ENCODE measurements around the gene PFN1. TPM values are rescaled to one million over a fixed set of nuclear protein-coding genes. Genes with fewer than 3 reads are reported as not detected.

PFN1 gene
- total and polyA plus RNA-seq, 10 of the 15 experiments (the other 5 are each of a cell fraction or from before 2014, with no cell fraction given) = 154 to 3,892 (median 1,918) TPM

GRCh38 chr17:4982305-4982704, 34.0 kb upstream of the PFN1 start:
- no peak overlapping the region for H3K27ac ChIP-seq (ENCODE audit: control insufficient read depth, insufficient read depth)
- peaks cover 11% of the 10 kb centered on the region for H3K79me2 ChIP-seq (ENCODE audit: control insufficient read depth, insufficient read depth, low read length)
- ChIA-PET POLR2A (no interaction called here), RAD21 (ENCODE audit: unreplicated experiment) (no interaction called here), CTCF (interaction anchor here (0.9 to 1.5 kb wide), 3 partner anchors 12 to 81 kb away, joined by 4 to 6 read pairs (median 4); no protein-coding TSS in a partner anchor), SMC1A (ENCODE audit: uncharacterized antibody, unreplicated experiment) (no interaction called here)
- intact Hi-C loops (cut with micrococcal nuclease; ENCODE audit: unreplicated experiment) = no loop called here
- H3K4me1 ChIP-seq (ENCODE audit: control insufficient read depth, insufficient read depth, low read length) = peaks cover 17% of the 10 kb centered on the region
- ATAC-seq = no peak
- TF ChIP-seq, protein P1, sequence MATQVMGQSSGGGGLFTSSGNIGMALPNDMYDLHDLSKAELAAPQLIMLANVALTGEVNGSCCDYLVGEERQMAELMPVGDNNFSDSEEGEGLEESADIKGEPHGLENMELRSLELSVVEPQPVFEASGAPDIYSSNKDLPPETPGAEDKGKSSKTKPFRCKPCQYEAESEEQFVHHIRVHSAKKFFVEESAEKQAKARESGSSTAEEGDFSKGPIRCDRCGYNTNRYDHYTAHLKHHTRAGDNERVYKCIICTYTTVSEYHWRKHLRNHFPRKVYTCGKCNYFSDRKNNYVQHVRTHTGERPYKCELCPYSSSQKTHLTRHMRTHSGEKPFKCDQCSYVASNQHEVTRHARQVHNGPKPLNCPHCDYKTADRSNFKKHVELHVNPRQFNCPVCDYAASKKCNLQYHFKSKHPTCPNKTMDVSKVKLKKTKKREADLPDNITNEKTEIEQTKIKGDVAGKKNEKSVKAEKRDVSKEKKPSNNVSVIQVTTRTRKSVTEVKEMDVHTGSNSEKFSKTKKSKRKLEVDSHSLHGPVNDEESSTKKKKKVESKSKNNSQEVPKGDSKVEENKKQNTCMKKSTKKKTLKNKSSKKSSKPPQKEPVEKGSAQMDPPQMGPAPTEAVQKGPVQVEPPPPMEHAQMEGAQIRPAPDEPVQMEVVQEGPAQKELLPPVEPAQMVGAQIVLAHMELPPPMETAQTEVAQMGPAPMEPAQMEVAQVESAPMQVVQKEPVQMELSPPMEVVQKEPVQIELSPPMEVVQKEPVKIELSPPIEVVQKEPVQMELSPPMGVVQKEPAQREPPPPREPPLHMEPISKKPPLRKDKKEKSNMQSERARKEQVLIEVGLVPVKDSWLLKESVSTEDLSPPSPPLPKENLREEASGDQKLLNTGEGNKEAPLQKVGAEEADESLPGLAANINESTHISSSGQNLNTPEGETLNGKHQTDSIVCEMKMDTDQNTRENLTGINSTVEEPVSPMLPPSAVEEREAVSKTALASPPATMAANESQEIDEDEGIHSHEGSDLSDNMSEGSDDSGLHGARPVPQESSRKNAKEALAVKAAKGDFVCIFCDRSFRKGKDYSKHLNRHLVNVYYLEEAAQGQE (IDR thresholded peaks at IDR 0.05; ENCODE audit: low read depth, low read length) = no peak
- TF ChIP-seq NRF1 (conservative IDR thresholded peaks at IDR 0.05; ENCODE audit: low read depth, low read length) (no peak), KAT2A (conservative IDR thresholded peaks at IDR 0.05; ENCODE audit: control insufficient read depth, low read depth, low read length) (no peak), JUNB (IDR thresholded peaks at IDR 0.05) (no peak), DPF2 (IDR thresholded peaks at IDR 0.05) (no peak), NFXL1 (IDR thresholded peaks at IDR 0.05; ENCODE audit: borderline replicate concordance) (no peak), POLR2A (IDR thresholded peaks at IDR 0.05; ENCODE audit: low read depth, low read length) (no peak), SIN3A (IDR thresholded peaks at IDR 0.05; ENCODE audit: low read depth, low read length) (no peak), USF2 (IDR thresholded peaks at IDR 0.05; ENCODE audit: borderline replicate concordance, low read depth, low read length) (no peak), PAX5 (IDR thresholded peaks at IDR 0.05; ENCODE audit: borderline replicate concordance, low read depth, low read length) (no peak)
- TF ChIP-seq, protein P2, sequence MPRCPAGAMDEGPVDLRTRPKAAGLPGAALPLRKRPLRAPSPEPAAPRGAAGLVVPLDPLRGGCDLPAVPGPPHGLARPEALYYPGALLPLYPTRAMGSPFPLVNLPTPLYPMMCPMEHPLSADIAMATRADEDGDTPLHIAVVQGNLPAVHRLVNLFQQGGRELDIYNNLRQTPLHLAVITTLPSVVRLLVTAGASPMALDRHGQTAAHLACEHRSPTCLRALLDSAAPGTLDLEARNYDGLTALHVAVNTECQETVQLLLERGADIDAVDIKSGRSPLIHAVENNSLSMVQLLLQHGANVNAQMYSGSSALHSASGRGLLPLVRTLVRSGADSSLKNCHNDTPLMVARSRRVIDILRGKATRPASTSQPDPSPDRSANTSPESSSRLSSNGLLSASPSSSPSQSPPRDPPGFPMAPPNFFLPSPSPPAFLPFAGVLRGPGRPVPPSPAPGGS (IDR thresholded peaks at IDR 0.05; ENCODE audit: borderline replicate concordance, insufficient read depth, low read depth, low read length, poor library complexity, severe bottlenecking) = no peak
- H3K9me3 ChIP-seq (replicated peaks; ENCODE audit: control insufficient read depth, insufficient read depth, low read length) = no peaks in the 10 kb centered on the region
- in situ Hi-C loops (cut with MboI) = loop anchor here (5.0 kb wide), 1 partner anchor 85 kb away; no protein-coding TSS in a partner anchor
- BruUV-seq (replicated peaks) = no TSS peak
- no peak overlapping the region for H3K9ac ChIP-seq (ENCODE audit: control insufficient read depth, insufficient read depth, low read length)
- FAIRE-seq = no peak
- H2AFZ ChIP-seq (ENCODE audit: control insufficient read depth, low read depth, low read length) = no peak overlapping the region
- no peaks in the 10 kb centered on the region for H4K20me1 ChIP-seq (ENCODE audit: control insufficient read depth, insufficient read depth)
- 81% methylated on average over 5 of the region's 5 CpGs for WGBS (ENCODE audit: insufficient coverage, insufficient replicate concordance, low lambda C conversion rate, missing lambda C conversion rate)
- H3K4me2 ChIP-seq (ENCODE audit: control insufficient read depth, insufficient read depth) = no peak overlapping the region
- peaks cover 12 to 16% of the 10 kb centered on the region in 2 experiments; a peak in 3 of 4 replicates for H3K36me3 ChIP-seq (ENCODE audit: control insufficient read depth in 2 of 2, insufficient read depth in 2 of 2, low read length in 1 of 2)
- no peaks in the 10 kb centered on the region for H3K27me3 ChIP-seq (replicated peaks in 1 of 2; ENCODE audit: control insufficient read depth in 2 of 2, insufficient read depth in 2 of 2, low read length in 1 of 2)
- no peak overlapping the region for H3K4me3 ChIP-seq
- DNase-seq (ENCODE audit: low read depth, low spot score) = no peak

All from GM12878 (cell line).